GM23338 (cell line): Measurements from ENCODE around the gene SAFB. TPM values are rescaled to one million over a fixed set of nuclear protein-coding genes. Genes with fewer than 3 reads are reported as not detected.
A peak's percentile ranks its signal among the peaks of the same experiment; 100 is the strongest.

Experiments
- ATAC-seq: fragments of 200-7000 bp; cut with Tn5 transposase; 3 replicates; pipeline ENCODE4 v1.9.1; 2020
- DNase-seq: peaks from one replicate; pipeline ENCODE4 v3.0.0-alpha.2; 2015; ENCODE audit warnings: low spot score
- H2AFZ ChIP-seq: fragments of 200-600 bp; sonication (generic); 2 replicates; pipeline ENCODE4 v1.8.0; 2016; ENCODE audit warnings: antibody characterized with exemption, mild to moderate bottlenecking, moderate library complexity
- H3F3A ChIP-seq: fragments of 200-600 bp; sonication (generic); replicated peaks from 2 replicates; pipeline ENCODE4 v1.8.0; 2017; ENCODE audit warnings: antibody characterized with exemption, mixed run types, low read depth
- H3K27ac ChIP-seq: fragments of 200-600 bp; sonication (generic); 2 replicates; pipeline ENCODE4 v1.6.1; 2016; ENCODE audit warnings: low read depth
- H3K27me3 ChIP-seq: fragments of 200-600 bp; sonication (generic); 2 replicates; pipeline ENCODE4 v1.8.0; 2016; ENCODE audit warnings: mild to moderate bottlenecking, mixed run types, moderate library complexity; ENCODE audit not compliant: insufficient read depth
- H3K36me3 ChIP-seq: fragments of 200-600 bp; sonication (generic); 2 replicates; pipeline ENCODE4 v1.8.0; 2016; ENCODE audit warnings: mild to moderate bottlenecking; ENCODE audit not compliant: insufficient read depth
- H3K4me1 ChIP-seq: fragments of 200-600 bp; sonication (generic); 2 replicates; pipeline ENCODE4 v1.8.0; 2016; ENCODE audit warnings: mild to moderate bottlenecking, moderate library complexity; ENCODE audit not compliant: insufficient read depth
- H3K4me2 ChIP-seq: fragments of 200-600 bp; sonication (generic); 2 replicates; pipeline ENCODE4 v1.7.1; 2017; ENCODE audit warnings: mixed run types
- H3K4me3 ChIP-seq: fragments of 200-600 bp; sonication (generic); 2 replicates; pipeline ENCODE4 v1.6.1; 2016; ENCODE audit warnings: mixed run types
- H3K79me2 ChIP-seq: fragments of 200-600 bp; sonication (generic); replicated peaks from 2 replicates; pipeline ENCODE4 v1.8.0; 2017; ENCODE audit warnings: mild to moderate bottlenecking; ENCODE audit not compliant: insufficient read depth
- H3K9me2 ChIP-seq: fragments of 200-600 bp; sonication (generic); 2 replicates; pipeline ENCODE4 v1.8.0; 2017; ENCODE audit not compliant: insufficient read depth
- H4K20me1 ChIP-seq: fragments of 200-600 bp; sonication (generic); replicated peaks from 2 replicates; pipeline ENCODE4 v1.8.0; 2017; ENCODE audit warnings: mild to moderate bottlenecking; ENCODE audit not compliant: insufficient read depth
- H3K27ac Mint-ChIP-seq: 2 replicates; pipeline ENCODE4 v1.8.0; 2020; ENCODE audit warnings: inconsistent platforms, mild to moderate bottlenecking, moderate library complexity, mixed read lengths
- H3K27me3 Mint-ChIP-seq: 3 replicates; pipeline ENCODE4 v1.8.0; 2022; ENCODE audit warnings: low read depth, mild to moderate bottlenecking, moderate library complexity, mixed read lengths, inconsistent platforms; ENCODE audit not compliant: insufficient read depth, poor library complexity
- H3K36me3 Mint-ChIP-seq: 3 replicates; pipeline ENCODE4 v1.8.0; 2021; ENCODE audit warnings: low read depth, mild to moderate bottlenecking, inconsistent platforms, moderate library complexity, mixed read lengths
- H3K4me1 Mint-ChIP-seq: 3 replicates; pipeline ENCODE4 v1.8.0; 2020; ENCODE audit warnings: mild to moderate bottlenecking, inconsistent platforms, mixed read lengths
- H3K4me3 Mint-ChIP-seq: 3 replicates; pipeline ENCODE4 v1.8.0; 2021; ENCODE audit warnings: moderate library complexity, mild to moderate bottlenecking, inconsistent platforms, mixed read lengths
- H3K9me3 Mint-ChIP-seq: 3 replicates; pipeline ENCODE4 v1.8.0; 2020; ENCODE audit warnings: moderate library complexity, mild to moderate bottlenecking, inconsistent platforms, mixed read lengths
- ETS1 ChIP-seq: IDR thresholded peaks from 2 replicates; pipeline ENCODE4 v1.6.1; 2016; ENCODE audit warnings: antibody characterized with exemption
- EZH2 ChIP-seq: fragments of 200-600 bp; sonication (generic); IDR thresholded peaks from one replicate; pipeline ENCODE4 v1.8.0; 2017; ENCODE audit warnings: antibody characterized with exemption, mild to moderate bottlenecking, low read depth; ENCODE audit not compliant: unreplicated experiment
- JUNB ChIP-seq: IDR thresholded peaks from one replicate; pipeline ENCODE4 v1.6.1; 2016; ENCODE audit warnings: antibody characterized with exemption; ENCODE audit not compliant: unreplicated experiment
- NANOG ChIP-seq: IDR thresholded peaks from 2 replicates; pipeline ENCODE4 v1.6.1; 2016; ENCODE audit warnings: antibody characterized with exemption, borderline replicate concordance
- POLR2AphosphoS5 ChIP-seq: IDR thresholded peaks from 2 replicates; pipeline ENCODE4 v1.6.1; 2016; ENCODE audit warnings: antibody characterized with exemption, low read depth
- STAT1 ChIP-seq: IDR thresholded peaks from one replicate; pipeline ENCODE4 v1.6.1; 2016; ENCODE audit warnings: antibody characterized with exemption; ENCODE audit not compliant: unreplicated experiment
- ZNF331 ChIP-seq: fragments of 250-450 bp; sonication (Bioruptor Pico); IDR thresholded peaks from 2 replicates; pipeline ENCODE4 v1.5.0; 2020; ENCODE audit warnings: low read depth, mild to moderate bottlenecking, moderate library complexity
- polyA plus RNA-seq: library from polyadenylated mRNA; unstranded; fragments of >200 nt; fragmentation: Nextera tagmentation; extraction: Ambion mirVana; gene quantifications from 2 replicates; pipeline ENCODE4 v1.2.1, GENCODE V29; 2016
- total RNA-seq: library from RNA; depleted of rRNA; stranded (reverse); fragments of >200 nt; shearing (Covaris generic); gene quantifications from 2 replicates; pipeline ENCODE4 v1.2.3, GENCODE V29; 2014
- TF ChIP-seq, protein P1 (sequence below): fragments of 250-450 bp; sonication (Bioruptor Pico); IDR thresholded peaks from 2 replicates; pipeline ENCODE4 v1.5.0; 2020; ENCODE audit warnings: mild to moderate bottlenecking, moderate library complexity
- TF ChIP-seq, protein P2 (sequence below), 2 experiments: fragments of 200-600 bp in 1 of 2; sonication (generic) in 1 of 2; conservative IDR thresholded peaks; 2 replicates each; pipeline versions ENCODE4 v1.5.1 to v1.6.1; 2016 to 2017; ENCODE audit warnings: antibody characterized with exemption in 2 of 2, low read depth in 2 of 2, mild to moderate bottlenecking in 2 of 2, moderate library complexity in 1 of 2

The SAFB gene
- total and polyA plus RNA-seq, 2 experiments from 2014 or later = 85.2 to 109 TPM

- TF ChIP-seq ETS1 = no peak
Measured at GRCh38 chr19:5642204-5642603, 19.3 kb downstream of the SAFB start (continued).

GRCh38 chr19:5643060-5643459 is 20.2 kb downstream of the SAFB start:
- Histone ChIP-seq H3K4me2 (no peak overlapping the region), H3K9me2 (no peaks in the 10 kb centered on the region), H3K27me3 (no peaks in the 10 kb centered on the region), H3K79me2 (peaks cover 90% of the 10 kb centered on the region), H3K4me1 (no peaks in the 10 kb centered on the region), H4K20me1 (peaks cover 85% of the 10 kb centered on the region), H2AFZ (no peak overlapping the region), H3K4me3 (no peak overlapping the region), H3K27ac (0 out of 2 replicates have a peak overlapping the region, but pooled peaks have one; percentile 32), H3K36me3 (peaks cover 52% of the 10 kb centered on the region), H3F3A (peaks cover 13% of the 10 kb centered on the region; the same call in 1 of the 2 replicates)
- ATAC-seq (no peak), DNase-seq (no peak)
- Mint-ChIP-seq H3K36me3 (peaks cover 71% of the 10 kb centered on the region), H3K4me3 (no peak overlapping the region), H3K27me3 (no peaks in the 10 kb centered on the region), H3K9me3 (no peaks in the 10 kb centered on the region), H3K27ac (no peak overlapping the region), H3K4me1 (no peaks in the 10 kb centered on the region; the same call in 2 of the 3 replicates)
- TF ChIP-seq ETS1 (no peak), POLR2AphosphoS5 (no peak), STAT1 (no peak), EZH2 (no peak), ZNF331 (CRISPR knock-in tag) (no peak)

- H3K4me3 ChIP-seq = no peak overlapping the region
- H3K27ac Mint-ChIP-seq = peak overlapping the region; percentile 11; the same call in 1 of the 2 replicates
- peaks cover 83% of the 10 kb centered on the region for H3K79me2 ChIP-seq
- H3F3A ChIP-seq = peaks cover 13% of the 10 kb centered on the region; the same call in 1 of the 2 replicates
- peaks cover 55% of the 10 kb centered on the region for H3K36me3 ChIP-seq
- H3K27me3 Mint-ChIP-seq = no peaks in the 10 kb centered on the region
- DNase-seq (no peak), ATAC-seq (no peak)
- H3K9me3 Mint-ChIP-seq = no peaks in the 10 kb centered on the region
- H2AFZ ChIP-seq = no peak overlapping the region
- no peak overlapping the region for H3K4me3 Mint-ChIP-seq
- no peak overlapping the region for H3K4me2 ChIP-seq
- H4K20me1 ChIP-seq = peaks cover 80% of the 10 kb centered on the region
- no peaks in the 10 kb centered on the region for H3K4me1 ChIP-seq
- H3K9me2 ChIP-seq = no peaks in the 10 kb centered on the region
- H3K4me1 Mint-ChIP-seq = no peaks in the 10 kb centered on the region; the same call in 2 of the 3 replicates
- H3K36me3 Mint-ChIP-seq = peaks cover 77% of the 10 kb centered on the region
- no peaks in the 10 kb centered on the region for H3K27me3 ChIP-seq
- no peak overlapping the region for H3K27ac ChIP-seq
- TF ChIP-seq POLR2AphosphoS5 (no peak), NANOG (no peak), STAT1 (no peak), ZNF331 (CRISPR knock-in tag) (no peak), JUNB (no peak), EZH2 (no peak)
- TF ChIP-seq, protein P1, sequence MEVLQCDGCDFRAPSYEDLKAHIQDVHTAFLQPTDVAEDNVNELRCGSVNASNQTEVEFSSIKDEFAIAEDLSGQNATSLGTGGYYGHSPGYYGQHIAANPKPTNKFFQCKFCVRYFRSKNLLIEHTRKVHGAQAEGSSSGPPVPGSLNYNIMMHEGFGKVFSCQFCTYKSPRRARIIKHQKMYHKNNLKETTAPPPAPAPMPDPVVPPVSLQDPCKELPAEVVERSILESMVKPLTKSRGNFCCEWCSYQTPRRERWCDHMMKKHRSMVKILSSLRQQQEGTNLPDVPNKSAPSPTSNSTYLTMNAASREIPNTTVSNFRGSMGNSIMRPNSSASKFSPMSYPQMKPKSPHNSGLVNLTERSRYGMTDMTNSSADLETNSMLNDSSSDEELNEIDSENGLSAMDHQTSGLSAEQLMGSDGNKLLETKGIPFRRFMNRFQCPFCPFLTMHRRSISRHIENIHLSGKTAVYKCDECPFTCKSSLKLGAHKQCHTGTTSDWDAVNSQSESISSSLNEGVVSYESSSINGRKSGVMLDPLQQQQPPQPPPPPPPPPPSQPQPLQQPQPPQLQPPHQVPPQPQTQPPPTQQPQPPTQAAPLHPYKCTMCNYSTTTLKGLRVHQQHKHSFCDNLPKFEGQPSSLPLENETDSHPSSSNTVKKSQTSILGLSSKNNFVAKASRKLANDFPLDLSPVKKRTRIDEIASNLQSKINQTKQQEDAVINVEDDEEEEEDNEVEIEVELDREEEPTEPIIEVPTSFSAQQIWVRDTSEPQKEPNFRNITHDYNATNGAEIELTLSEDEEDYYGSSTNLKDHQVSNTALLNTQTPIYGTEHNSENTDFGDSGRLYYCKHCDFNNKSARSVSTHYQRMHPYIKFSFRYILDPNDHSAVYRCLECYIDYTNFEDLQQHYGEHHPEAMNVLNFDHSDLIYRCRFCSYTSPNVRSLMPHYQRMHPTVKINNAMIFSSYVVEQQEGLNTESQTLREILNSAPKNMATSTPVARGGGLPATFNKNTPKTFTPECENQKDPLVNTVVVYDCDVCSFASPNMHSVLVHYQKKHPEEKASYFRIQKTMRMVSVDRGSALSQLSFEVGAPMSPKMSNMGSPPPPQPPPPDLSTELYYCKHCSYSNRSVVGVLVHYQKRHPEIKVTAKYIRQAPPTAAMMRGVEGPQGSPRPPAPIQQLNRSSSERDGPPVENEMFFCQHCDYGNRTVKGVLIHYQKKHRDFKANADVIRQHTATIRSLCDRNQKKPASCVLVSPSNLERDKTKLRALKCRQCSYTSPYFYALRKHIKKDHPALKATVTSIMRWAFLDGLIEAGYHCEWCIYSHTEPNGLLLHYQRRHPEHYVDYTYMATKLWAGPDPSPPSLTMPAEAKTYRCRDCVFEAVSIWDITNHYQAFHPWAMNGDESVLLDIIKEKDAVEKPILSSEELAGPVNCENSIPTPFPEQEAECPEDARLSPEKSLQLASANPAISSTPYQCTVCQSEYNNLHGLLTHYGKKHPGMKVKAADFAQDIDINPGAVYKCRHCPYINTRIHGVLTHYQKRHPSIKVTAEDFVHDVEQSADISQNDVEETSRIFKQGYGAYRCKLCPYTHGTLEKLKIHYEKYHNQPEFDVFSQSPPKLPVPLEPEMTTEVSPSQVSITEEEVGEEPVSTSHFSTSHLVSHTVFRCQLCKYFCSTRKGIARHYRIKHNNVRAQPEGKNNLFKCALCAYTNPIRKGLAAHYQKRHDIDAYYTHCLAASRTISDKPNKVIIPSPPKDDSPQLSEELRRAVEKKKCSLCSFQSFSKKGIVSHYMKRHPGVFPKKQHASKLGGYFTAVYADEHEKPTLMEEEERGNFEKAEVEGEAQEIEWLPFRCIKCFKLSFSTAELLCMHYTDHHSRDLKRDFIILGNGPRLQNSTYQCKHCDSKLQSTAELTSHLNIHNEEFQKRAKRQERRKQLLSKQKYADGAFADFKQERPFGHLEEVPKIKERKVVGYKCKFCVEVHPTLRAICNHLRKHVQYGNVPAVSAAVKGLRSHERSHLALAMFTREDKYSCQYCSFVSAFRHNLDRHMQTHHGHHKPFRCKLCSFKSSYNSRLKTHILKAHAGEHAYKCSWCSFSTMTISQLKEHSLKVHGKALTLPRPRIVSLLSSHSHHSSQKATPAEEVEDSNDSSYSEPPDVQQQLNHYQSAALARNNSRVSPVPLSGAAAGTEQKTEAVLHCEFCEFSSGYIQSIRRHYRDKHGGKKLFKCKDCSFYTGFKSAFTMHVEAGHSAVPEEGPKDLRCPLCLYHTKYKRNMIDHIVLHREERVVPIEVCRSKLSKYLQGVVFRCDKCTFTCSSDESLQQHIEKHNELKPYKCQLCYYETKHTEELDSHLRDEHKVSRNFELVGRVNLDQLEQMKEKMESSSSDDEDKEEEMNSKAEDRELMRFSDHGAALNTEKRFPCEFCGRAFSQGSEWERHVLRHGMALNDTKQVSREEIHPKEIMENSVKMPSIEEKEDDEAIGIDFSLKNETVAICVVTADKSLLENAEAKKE (CRISPR knock-in tag) = no peak
- TF ChIP-seq, protein P2, sequence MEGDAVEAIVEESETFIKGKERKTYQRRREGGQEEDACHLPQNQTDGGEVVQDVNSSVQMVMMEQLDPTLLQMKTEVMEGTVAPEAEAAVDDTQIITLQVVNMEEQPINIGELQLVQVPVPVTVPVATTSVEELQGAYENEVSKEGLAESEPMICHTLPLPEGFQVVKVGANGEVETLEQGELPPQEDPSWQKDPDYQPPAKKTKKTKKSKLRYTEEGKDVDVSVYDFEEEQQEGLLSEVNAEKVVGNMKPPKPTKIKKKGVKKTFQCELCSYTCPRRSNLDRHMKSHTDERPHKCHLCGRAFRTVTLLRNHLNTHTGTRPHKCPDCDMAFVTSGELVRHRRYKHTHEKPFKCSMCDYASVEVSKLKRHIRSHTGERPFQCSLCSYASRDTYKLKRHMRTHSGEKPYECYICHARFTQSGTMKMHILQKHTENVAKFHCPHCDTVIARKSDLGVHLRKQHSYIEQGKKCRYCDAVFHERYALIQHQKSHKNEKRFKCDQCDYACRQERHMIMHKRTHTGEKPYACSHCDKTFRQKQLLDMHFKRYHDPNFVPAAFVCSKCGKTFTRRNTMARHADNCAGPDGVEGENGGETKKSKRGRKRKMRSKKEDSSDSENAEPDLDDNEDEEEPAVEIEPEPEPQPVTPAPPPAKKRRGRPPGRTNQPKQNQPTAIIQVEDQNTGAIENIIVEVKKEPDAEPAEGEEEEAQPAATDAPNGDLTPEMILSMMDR (conservative IDR thresholded peaks at IDR 0.05; ENCODE audit: low read depth in 2 of 2) = no peak
Measured at GRCh38 chr19:5644037-5644436, 21.2 kb downstream of the SAFB start.
